Measurements from ENCODE around the gene GPATCH8. TPM values are rescaled to one million over a fixed set of nuclear protein-coding genes. Genes with fewer than 3 reads are reported as not detected.

GPATCH8 gene
- total and polyA plus RNA-seq, 2 donors (not counting 3 experiments of a cell fraction or from before 2014, with no cell fraction given), result 14.6 to 35.3 TPM

DNA sequence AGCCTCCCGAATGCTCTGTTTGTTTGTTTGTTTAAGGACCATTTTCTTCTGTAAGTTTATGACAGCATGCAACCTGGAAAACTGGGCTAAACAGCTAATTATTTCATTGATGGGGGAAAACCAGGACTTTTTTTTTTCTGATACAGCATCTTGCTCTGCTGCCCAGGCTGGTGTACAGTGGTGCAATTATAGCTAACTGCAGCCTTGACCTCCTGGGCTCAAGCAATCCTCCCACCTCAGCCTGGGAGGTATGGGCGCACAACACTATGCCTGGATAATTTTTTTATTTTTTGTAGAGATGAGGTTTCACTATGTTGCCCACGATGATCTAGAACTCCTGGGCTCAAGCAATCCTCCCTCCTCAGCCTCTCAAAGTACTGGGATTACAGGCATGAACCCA lies 37.3 kb downstream of the GPATCH8 start:
- H4K20me1 ChIP-seq (replicated peaks; ENCODE audit: control insufficient read depth, extremely low read depth, insufficient read depth, low read length), result peaks cover 2% of the 10 kb centered on the region
- FAIRE-seq (no peak), DNase-seq (ENCODE audit: low read depth, low spot score) (no peak)
- ChIA-PET CTCF (interaction anchor here (1.3 to 1.6 kb wide), 2 partner anchors 10 to 21 kb away, joined by 3 to 4 read pairs; no protein-coding TSS in a partner anchor), POLR2A (no interaction called here)
- intact Hi-C loops (cut with micrococcal nuclease) (no loop called here), dilution Hi-C loops (cut with MboI; ENCODE audit: extremely low pct_ligation_motif_present, low sequenced_read_pairs) (no loop called here)
- peaks cover 5% of the 10 kb centered on the region for H3K4me1 ChIP-seq (ENCODE audit: control insufficient read depth, extremely low read depth, insufficient read depth, low read length)
- H2AFZ ChIP-seq (ENCODE audit: low read depth, low read length), result no peak overlapping the region
- H3K27ac ChIP-seq (ENCODE audit: insufficient read depth, low read depth, low read length), result no peak overlapping the region
- H3K9me1 ChIP-seq (replicated peaks; ENCODE audit: control insufficient read depth, extremely low read depth, insufficient read depth, low read length), result no peaks in the 10 kb centered on the region
- no TSS peak for BruUV-seq (replicated peaks)
- no peak overlapping the region for H3K4me3 ChIP-seq (replicated peaks in 1 of 3; ENCODE audit: insufficient read depth in 1 of 3, low read depth in 1 of 3, low read length in 3 of 3)
- peaks cover 37% of the 10 kb centered on the region for H3K79me2 ChIP-seq (ENCODE audit: control insufficient read depth, insufficient read depth, low read length)
- H3K27me3 ChIP-seq (ENCODE audit: control insufficient read depth in 2 of 2, insufficient read depth in 2 of 2, low read length in 2 of 2), result no peaks in the 10 kb centered on the region
- no peak overlapping the region for H3K4me2 ChIP-seq (ENCODE audit: insufficient read depth, low read length)
- H3K9me3 ChIP-seq (replicated peaks; ENCODE audit: control insufficient read depth, insufficient read depth, low read length), result no peaks in the 10 kb centered on the region
- no peaks in the 10 kb centered on the region for H3K36me3 ChIP-seq (ENCODE audit: control insufficient read depth in 2 of 2, extremely low read depth in 1 of 2, insufficient read depth in 2 of 2, low read length in 2 of 2)
- TF ChIP-seq FOS (IDR thresholded peaks at IDR 0.05; ENCODE audit: borderline replicate concordance, insufficient read depth, low read length) (no peak), EZH2 (IDR thresholded peaks at IDR 0.05; ENCODE audit: borderline replicate concordance, low read depth, low read length, severe bottlenecking) (no peak), GATA2 (IDR thresholded peaks at IDR 0.05; ENCODE audit: insufficient read depth, insufficient read length, low read depth, low read length) (no peak), JUN (IDR thresholded peaks at IDR 0.05; ENCODE audit: borderline replicate concordance, insufficient read depth, insufficient read length, low read depth) (no peak), POLR2A (IDR thresholded peaks at IDR 0.05; ENCODE audit: low read depth, low read length) (no peak), MYC (IDR thresholded peaks at IDR 0.05; ENCODE audit: low read depth, low read length) (no peak), POLR2AphosphoS5 (IDR thresholded peaks at IDR 0.05; ENCODE audit: insufficient read depth, low read depth, low read length) (no peak), CTCF (IDR thresholded peaks at IDR 0.05; ENCODE audit: extremely low read depth in 1 of 2, insufficient read depth in 1 of 2, low read depth in 1 of 2, low read length in 2 of 2) (no peak)
- TF ChIP-seq, protein P1, sequence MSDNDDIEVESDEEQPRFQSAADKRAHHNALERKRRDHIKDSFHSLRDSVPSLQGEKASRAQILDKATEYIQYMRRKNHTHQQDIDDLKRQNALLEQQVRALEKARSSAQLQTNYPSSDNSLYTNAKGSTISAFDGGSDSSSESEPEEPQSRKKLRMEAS (IDR thresholded peaks at IDR 0.05; ENCODE audit: insufficient read depth, insufficient read length), result no peak
- no peak overlapping the region for H3K9ac ChIP-seq (replicated peaks; ENCODE audit: extremely low read depth, insufficient read depth, low read length)

Measured in endothelial cell of umbilical vein (primary cell).